Peyer's patch (tissue), 4 donors: ENCODE results near the gene DVL2.

Experiments used
- CTCF ChIP-seq, 6 experiments: fragments of 450-650 bp in 4 of 6; fragments of 200-600 bp in 2 of 6; sonication (generic) in 1 of 6; IDR thresholded peaks; one replicate each; pipeline ENCODE4 v1.5.1; 2017 to 2019; ENCODE audit warnings: antibody characterized with exemption in 6 of 6, mild to moderate bottlenecking in 3 of 6, moderate library complexity in 1 of 6
- POLR2A ChIP-seq, 2 donors: fragments of 450-650 bp; IDR thresholded peaks; one replicate each; pipeline ENCODE4 v1.5.1; 2017; ENCODE audit warnings: antibody characterized with exemption in 2 of 2, mild to moderate bottlenecking in 2 of 2, moderate library complexity in 2 of 2

- TF ChIP-seq CTCF (IDR thresholded peaks at IDR 0.05) (no peak), POLR2A (IDR thresholded peaks at IDR 0.05) (no peak)
Observed at GRCh38 chr17:7240375-7240774, 6.1 kb upstream of the DVL2 start.
